ENCODE measurements around the gene NDE1. TPM values are rescaled to one million over a fixed set of nuclear protein-coding genes. Genes with fewer than 3 reads are reported as not detected.

NDE1 gene
- polyA plus RNA-seq, 1 donor = 15.9 TPM

DNA sequence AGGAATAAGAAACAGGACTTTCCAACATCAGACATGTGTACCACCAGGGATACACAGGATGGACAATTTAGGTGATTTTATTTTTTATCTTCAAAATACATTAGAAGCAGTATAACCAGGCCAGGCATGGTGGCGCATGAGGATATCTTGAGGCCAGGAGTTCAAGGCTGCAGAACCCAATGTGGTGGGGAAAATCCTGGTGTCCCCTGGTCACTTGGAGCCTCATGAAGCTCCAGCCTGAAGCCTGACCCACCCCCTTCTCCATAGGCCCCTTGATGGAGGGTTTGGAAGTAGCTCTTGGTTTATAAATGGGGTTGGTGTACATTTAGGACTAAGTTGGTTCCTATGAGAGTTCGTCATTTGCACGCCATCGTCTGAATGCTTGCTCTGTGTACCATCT is 118.2 kb downstream of the NDE1 start:
- DNase-seq (ENCODE audit: low read depth) = no peak

DNA sequence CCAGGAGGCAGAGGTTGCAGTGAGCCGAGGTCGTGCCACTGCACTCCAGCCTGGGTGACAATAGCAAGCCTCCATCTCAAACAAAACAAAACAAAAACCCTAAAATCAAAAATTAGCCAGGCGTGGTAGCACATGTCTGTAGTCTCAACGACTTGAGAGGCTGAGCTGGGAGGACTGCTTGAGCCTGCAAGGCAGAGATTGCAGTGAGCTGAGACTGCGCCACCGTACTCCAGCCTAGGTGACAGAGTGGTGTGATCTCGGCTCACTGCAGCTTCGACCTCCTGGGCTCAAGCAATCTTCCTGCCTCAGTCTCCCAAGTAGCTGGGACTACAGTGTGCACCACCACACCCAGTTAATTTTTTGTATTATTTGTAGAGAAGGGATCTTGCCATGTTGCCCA is 119.2 kb downstream of the NDE1 start:
- DNase-seq (ENCODE audit: low read depth) = no peak

DNA sequence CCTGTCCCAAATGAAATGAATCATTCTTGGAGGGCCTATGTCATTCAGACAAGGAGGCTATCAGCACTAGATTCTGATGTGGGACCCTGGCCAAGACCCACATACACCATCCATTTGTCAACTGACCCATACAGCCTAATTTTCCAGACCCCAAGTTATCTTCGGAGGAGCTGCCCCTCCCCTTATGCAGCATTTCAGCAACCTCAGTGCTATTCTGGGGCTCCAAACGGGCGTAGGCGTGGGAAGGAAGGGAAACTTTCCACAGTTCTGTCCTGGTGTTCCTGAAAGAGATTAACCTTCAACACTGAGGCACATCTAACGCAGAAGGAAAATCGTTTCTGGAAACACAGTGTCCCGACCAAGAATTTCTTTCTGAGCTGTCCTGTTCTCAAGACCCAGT is 120.1 kb downstream of the NDE1 start:
- no peak for DNase-seq (ENCODE audit: low read depth)

- DNase-seq (ENCODE audit: low read depth) = no peak
Measured at GRCh38 chr16:15770512-15770911, 120.5 kb downstream of the NDE1 start.

DNA sequence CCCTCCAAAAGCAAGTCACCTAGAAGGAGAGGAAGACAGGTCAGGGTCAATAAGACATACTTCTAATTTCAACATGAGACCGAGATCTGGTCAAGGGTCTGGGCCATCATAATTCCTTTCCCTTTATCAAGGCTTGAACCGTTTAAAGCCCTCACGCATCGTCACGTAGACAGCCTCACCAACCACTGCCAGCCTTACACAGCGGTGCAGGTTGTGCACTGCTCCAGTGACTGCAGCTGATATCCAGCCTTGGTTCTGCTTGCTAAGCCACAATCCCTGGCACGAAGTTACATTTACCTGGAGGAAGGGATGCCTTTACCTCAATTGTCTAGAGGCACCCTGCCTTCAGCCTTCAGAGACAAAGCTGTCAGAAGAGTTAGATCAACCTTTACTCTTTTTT is 121.6 kb downstream of the NDE1 start:
- DNase-seq (ENCODE audit: low read depth) = no peak

GRCh38 chr16:15772579-15773293 is 122.7 kb downstream of the NDE1 start:
- DNase-seq (ENCODE audit: low read depth) = no peak

DNA sequence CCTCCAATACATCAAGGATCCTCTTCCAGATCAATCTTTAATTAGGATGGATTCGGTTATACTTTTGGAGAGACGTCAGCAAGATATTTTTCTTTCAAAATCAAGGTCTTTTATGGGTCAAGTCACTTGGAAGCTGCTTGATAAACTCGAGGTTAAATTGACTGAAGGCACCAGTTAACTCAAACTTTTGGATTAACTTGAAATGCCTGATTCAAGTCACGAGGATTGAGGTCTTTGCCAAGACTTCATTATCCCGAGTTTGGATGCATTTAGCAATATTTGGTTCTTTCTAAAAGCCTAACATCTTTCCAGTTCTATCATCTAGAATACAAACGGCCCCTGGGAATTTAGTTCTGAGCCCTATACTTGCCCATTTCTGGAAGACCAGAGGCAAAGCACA is 123.9 kb downstream of the NDE1 start:
- no peak for DNase-seq (ENCODE audit: low read depth)

DNA sequence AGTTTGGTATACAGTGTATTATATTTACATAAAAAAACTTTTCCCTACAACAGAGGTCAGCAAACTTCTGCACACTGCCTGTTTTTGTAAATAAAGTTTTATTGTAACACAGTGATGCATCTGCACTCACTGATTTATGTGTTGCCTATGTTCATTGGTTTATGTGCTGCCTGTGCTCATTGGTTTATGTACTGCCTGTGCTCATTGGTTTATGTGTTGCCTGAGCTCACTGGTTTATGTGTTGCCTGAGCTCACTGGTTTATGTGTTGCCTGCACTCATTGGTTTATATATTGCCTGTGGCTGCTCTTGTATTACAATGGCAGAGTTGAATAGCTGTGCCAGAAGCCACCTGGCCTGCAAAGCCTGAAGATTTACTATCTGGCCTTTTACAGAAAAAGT is 125.2 kb downstream of the NDE1 start:
- no peak for DNase-seq (ENCODE audit: low read depth)

DNA sequence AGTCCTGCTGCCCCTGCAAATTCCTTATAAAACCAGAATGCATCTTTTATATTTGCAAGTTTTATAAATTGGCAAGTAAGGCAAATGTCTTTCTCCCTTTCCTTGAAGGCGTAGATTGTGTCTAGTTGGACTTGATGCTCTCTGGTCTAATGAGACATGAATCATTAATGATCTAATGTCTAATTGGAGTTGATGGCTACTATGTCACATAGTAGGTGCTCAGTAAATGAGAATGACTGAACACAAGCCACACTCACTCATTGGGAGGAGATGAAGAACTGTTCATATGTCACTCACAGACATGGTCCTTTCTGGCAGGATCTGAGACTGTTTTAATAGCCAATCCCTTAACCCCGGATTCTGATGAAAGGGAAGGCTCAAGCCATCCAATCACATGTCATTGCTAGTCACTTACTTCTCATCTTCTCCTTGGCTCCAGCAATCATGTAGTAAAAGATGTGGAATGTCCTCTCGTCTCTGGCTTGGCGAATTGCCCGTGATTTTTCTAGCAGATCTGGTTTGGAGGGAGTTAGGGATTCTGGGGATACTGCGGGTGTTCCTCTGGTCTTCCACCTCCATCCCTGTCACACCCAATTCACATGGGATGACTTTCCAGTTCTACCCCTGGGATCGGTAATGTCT is 125.7 kb downstream of the NDE1 start:
- DNase-seq (ENCODE audit: low read depth) = no peak

Other genes with a start within 250 kb of the NDE1 start
- gene BMERB1, start 215.7 kb upstream of the NDE1 start, polyA plus RNA-seq (ENCODE audit: insufficient read length) = 26.6 TPM
- 36.0 TPM for gene MARF1, start 7.1 kb upstream of the NDE1 start, polyA plus RNA-seq (ENCODE audit: insufficient read length)
- 10.3 TPM for gene MYH11, start 206.8 kb downstream of the NDE1 start, polyA plus RNA-seq (ENCODE audit: insufficient read length)
- gene CEP20, start 238.4 kb downstream of the NDE1 start, polyA plus RNA-seq (ENCODE audit: insufficient read length) = 20.9 TPM

Measured in forelimb muscle (tissue), 1 donor.